ENCODE data around the gene NETO1. TPM values are rescaled to one million over a fixed set of nuclear protein-coding genes. Genes with fewer than 3 reads are reported as not detected.

Gene NETO1, protein sequence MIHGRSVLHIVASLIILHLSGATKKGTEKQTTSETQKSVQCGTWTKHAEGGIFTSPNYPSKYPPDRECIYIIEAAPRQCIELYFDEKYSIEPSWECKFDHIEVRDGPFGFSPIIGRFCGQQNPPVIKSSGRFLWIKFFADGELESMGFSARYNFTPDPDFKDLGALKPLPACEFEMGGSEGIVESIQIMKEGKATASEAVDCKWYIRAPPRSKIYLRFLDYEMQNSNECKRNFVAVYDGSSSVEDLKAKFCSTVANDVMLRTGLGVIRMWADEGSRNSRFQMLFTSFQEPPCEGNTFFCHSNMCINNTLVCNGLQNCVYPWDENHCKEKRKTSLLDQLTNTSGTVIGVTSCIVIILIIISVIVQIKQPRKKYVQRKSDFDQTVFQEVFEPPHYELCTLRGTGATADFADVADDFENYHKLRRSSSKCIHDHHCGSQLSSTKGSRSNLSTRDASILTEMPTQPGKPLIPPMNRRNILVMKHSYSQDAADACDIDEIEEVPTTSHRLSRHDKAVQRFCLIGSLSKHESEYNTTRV
- not detected in 2 replicates for total RNA-seq

DNA sequence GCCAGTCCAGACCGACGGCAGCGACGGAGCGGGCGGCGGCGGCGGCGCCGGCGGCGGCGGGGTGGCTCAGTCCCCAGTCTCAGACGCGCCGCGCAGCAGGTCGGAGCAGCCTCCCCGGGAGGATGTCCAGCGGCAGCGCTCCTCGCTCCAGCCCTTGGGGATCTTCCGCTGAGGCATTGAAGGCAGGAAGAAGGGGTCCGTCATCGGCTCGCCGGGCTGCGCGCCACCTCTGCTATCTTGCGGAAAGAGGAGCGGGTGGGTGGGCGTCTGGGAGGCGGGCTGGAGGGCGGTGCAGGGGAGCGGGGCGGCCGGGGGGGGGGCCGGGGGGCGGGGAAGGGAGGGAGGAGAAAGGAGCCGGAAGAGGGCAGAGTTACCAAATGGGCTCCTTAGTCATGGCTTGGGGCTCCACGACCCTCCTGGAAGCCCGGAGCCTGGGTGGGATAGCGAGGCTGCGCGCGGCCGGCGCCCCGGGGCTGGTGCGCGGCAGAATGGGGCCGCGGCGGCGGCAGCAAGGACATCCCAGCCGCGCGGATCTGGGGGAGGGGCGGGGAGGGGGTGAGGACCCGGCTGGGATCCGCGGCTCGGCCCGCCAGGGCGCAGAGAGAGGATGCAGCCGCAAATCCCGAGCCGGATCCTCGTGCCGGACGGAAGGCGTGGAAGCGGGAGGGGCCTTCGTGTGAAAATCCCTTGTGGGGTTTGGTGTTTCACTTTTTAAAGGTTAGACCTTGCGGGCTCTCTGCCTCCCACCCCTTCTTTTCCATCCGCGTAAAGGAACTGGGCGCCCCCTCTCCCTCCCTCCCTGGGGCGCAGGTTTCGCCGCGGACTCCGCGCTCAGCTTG is at the start of gene NETO1:
NETO1 (minus strand) TSS at position 242 of the 839 bp plus-strand sequence. CDS start 696 bp downstream, outside the sequence.

Data from dermis lymphatic vessel endothelial cell (primary cell).